IMR-90 (cell line): ENCODE results near the gene PDCD1. TPM values are rescaled to one million over a fixed set of nuclear protein-coding genes. Genes with fewer than 3 reads are reported as not detected.

ENCODE experiments used
- ATAC-seq: fragments of 200-7000 bp; cut with Tn5 transposase; 2 replicates; pipeline ENCODE4 v1.9.1; 2020; ENCODE audit warnings: low read depth, mild to moderate bottlenecking, moderate library complexity
- BruUV-seq: library from RNA; stranded (reverse); fragments of 400-500 nt; replicated peaks from 2 replicates; lab custom pipeline; 2021; lab: Mats Ljungman, UMichigan
- CTCF ChIA-PET: fragments of 300-600 bp; formaldehyde crosslinking; extraction: SDS; loops from one replicate; lab custom pipeline; 2021; ENCODE audit warnings: antibody characterized with exemption; lab: Yijun Ruan, JAX
- POLR2A ChIA-PET: fragments of 300-600 bp; sonication (Branson Sonifier 250); formaldehyde crosslinking; loops from one replicate; lab custom pipeline; 2022; ENCODE audit warnings: antibody characterized with exemption; ENCODE audit not compliant: unreplicated experiment; lab: Charles Lee
- DNase-seq: peaks from one replicate; pipeline ENCODE4 v3.0.0; 2013
- H2AFZ ChIP-seq: replicated peaks from 2 replicates; pipeline ENCODE3; 2013; ENCODE audit warnings: low read length, mild to moderate bottlenecking; ENCODE audit not compliant: poor library complexity
- H2AK5ac ChIP-seq: 2 replicates; pipeline ENCODE4 v1.6.1; 2013; ENCODE audit warnings: low read depth, low read length, inconsistent platforms
- H2AK9ac ChIP-seq: replicated peaks from 2 replicates; pipeline ENCODE3; 2013; ENCODE audit warnings: mild to moderate bottlenecking, low read depth, low read length, moderate library complexity; ENCODE audit not compliant: poor library complexity
- H2BK120ac ChIP-seq: 2 replicates; pipeline ENCODE4 v1.6.1; 2013; ENCODE audit warnings: low read depth, low read length, inconsistent platforms
- H2BK15ac ChIP-seq: 3 replicates; pipeline ENCODE4 v1.6.1; 2013; ENCODE audit warnings: low read depth, low read length, inconsistent platforms
- H2BK20ac ChIP-seq: 2 replicates; pipeline ENCODE4 v1.6.1; 2013; ENCODE audit warnings: low read depth, mild to moderate bottlenecking, inconsistent platforms, low read length, moderate library complexity
- H2BK5ac ChIP-seq: 2 replicates; pipeline ENCODE4 v1.6.1; 2013; ENCODE audit warnings: mild to moderate bottlenecking, low read depth, low read length, inconsistent platforms; ENCODE audit not compliant: poor library complexity, severe bottlenecking
- H3K14ac ChIP-seq: replicated peaks from 2 replicates; pipeline ENCODE4 v1.6.1; 2013; ENCODE audit warnings: low read depth, low read length, inconsistent platforms
- H3K18ac ChIP-seq: 2 replicates; pipeline ENCODE4 v1.6.1; 2013; ENCODE audit warnings: low read depth, low read length, control low read depth
- H3K23ac ChIP-seq: 2 replicates; pipeline ENCODE4 v1.6.1; 2013; ENCODE audit warnings: low read depth, low read length, inconsistent platforms
- H3K27ac ChIP-seq: 2 replicates; pipeline ENCODE4 v1.5.1; 2013; ENCODE audit warnings: mild to moderate bottlenecking, control low read depth, low read length; ENCODE audit not compliant: insufficient read depth
- H3K27me3 ChIP-seq: 2 replicates; pipeline ENCODE4 v1.6.1; 2013; ENCODE audit warnings: low read length; ENCODE audit not compliant: control insufficient read depth, insufficient read depth
- H3K36me3 ChIP-seq: 2 replicates; pipeline ENCODE4 v1.6.1; 2013; ENCODE audit warnings: low read length, mixed read lengths; ENCODE audit not compliant: control insufficient read depth, insufficient read depth
- H3K4ac ChIP-seq: 2 replicates; pipeline ENCODE4 v1.6.1; 2013; ENCODE audit warnings: low read depth, low read length, inconsistent platforms
- H3K4me1 ChIP-seq: 2 replicates; pipeline ENCODE4 v1.6.1; 2013; ENCODE audit warnings: low read length, mixed read lengths; ENCODE audit not compliant: control insufficient read depth, insufficient read depth
- H3K4me2 ChIP-seq: 2 replicates; pipeline ENCODE4 v1.6.1; 2013; ENCODE audit warnings: low read depth, mild to moderate bottlenecking, control low read depth, low read length, moderate library complexity
- H3K4me3 ChIP-seq: 2 replicates; pipeline ENCODE4 v1.5.1; 2013; ENCODE audit warnings: low read depth, mild to moderate bottlenecking, control low read depth, low read length, moderate library complexity; ENCODE audit not compliant: insufficient read depth
- H3K56ac ChIP-seq: 2 replicates; pipeline ENCODE4 v1.6.1; 2013; ENCODE audit warnings: low read length, inconsistent platforms; ENCODE audit not compliant: insufficient read depth; ENCODE audit errors: extremely low read depth
- H3K79me1 ChIP-seq, 2 experiments: 2 replicates each; pipeline ENCODE4 v1.6.1; 2013; ENCODE audit warnings: low read length in 2 of 2, inconsistent platforms in 1 of 2, low read depth in 1 of 2
- H3K9ac ChIP-seq: 2 replicates; pipeline ENCODE4 v1.6.1; 2013; ENCODE audit warnings: low read depth, low read length, control low read depth
- H3K9me1 ChIP-seq: 2 replicates; pipeline ENCODE4 v1.6.1; 2013; ENCODE audit warnings: low read length, inconsistent platforms; ENCODE audit not compliant: insufficient read depth
- H3K9me3 ChIP-seq: 2 replicates; pipeline ENCODE4 v1.6.1; 2013; ENCODE audit warnings: low read length; ENCODE audit not compliant: control insufficient read depth, insufficient read depth
- H4K20me1 ChIP-seq: 2 replicates; pipeline ENCODE4 v1.6.1; 2013; ENCODE audit warnings: low read length, inconsistent platforms; ENCODE audit not compliant: insufficient read depth
- H4K5ac ChIP-seq: 2 replicates; pipeline ENCODE4 v1.6.1; 2013; ENCODE audit warnings: mild to moderate bottlenecking, low read depth, low read length, control low read depth
- H4K8ac ChIP-seq, 2 experiments: 2 replicates each; pipeline ENCODE4 v1.6.1; 2013; ENCODE audit warnings: low read depth in 2 of 2, low read length in 2 of 2, control low read depth in 1 of 2, inconsistent platforms in 1 of 2
- H4K91ac ChIP-seq: 2 replicates; pipeline ENCODE4 v1.6.1; 2013; ENCODE audit warnings: low read depth, low read length, inconsistent platforms; ENCODE audit not compliant: insufficient read depth
- BHLHE40 ChIP-seq: fragments of 150-350 bp; IDR thresholded peaks from 2 replicates; pipeline ENCODE4 v1.6.1; 2016; ENCODE audit warnings: mild to moderate bottlenecking, low read depth, low read length
- CEBPB ChIP-seq: IDR thresholded peaks from 2 replicates; pipeline ENCODE4 v1.6.1; 2012; ENCODE audit warnings: low read depth, low read length, improper control_type of control experiment
- CHD1 ChIP-seq: IDR thresholded peaks from 2 replicates; pipeline ENCODE4 v1.6.1; 2012; ENCODE audit warnings: low read depth, low read length, improper control_type of control experiment
- FOS ChIP-seq: fragments of 150-350 bp; IDR thresholded peaks from 2 replicates; pipeline ENCODE4 v1.6.1; 2016; ENCODE audit warnings: low read depth, low read length
- MAFK ChIP-seq: IDR thresholded peaks from 2 replicates; pipeline ENCODE4 v1.6.1; 2012; ENCODE audit warnings: low read depth, low read length, improper control_type of control experiment
- MAZ ChIP-seq: IDR thresholded peaks from 2 replicates; pipeline ENCODE4 v1.6.1; 2012; ENCODE audit warnings: low read depth, mild to moderate bottlenecking, low read length, improper control_type of control experiment, moderate library complexity, borderline replicate concordance
- MXI1 ChIP-seq: IDR thresholded peaks from 2 replicates; pipeline ENCODE4 v1.6.1; 2012; ENCODE audit warnings: low read depth, mild to moderate bottlenecking, low read length, moderate library complexity, borderline replicate concordance
- NFE2L2 ChIP-seq: fragments of 150-350 bp; IDR thresholded peaks from 2 replicates; pipeline ENCODE4 v1.6.1; 2016; ENCODE audit warnings: low read depth, mild to moderate bottlenecking, low read length
- POLR2A ChIP-seq: IDR thresholded peaks from 2 replicates; pipeline ENCODE4 v1.6.1; 2012; ENCODE audit warnings: mild to moderate bottlenecking, low read depth, low read length
- RAD21 ChIP-seq: IDR thresholded peaks from 2 replicates; pipeline ENCODE4 v1.6.1; 2012; ENCODE audit warnings: low read length, improper control_type of control experiment
- RCOR1 ChIP-seq: IDR thresholded peaks from 2 replicates; pipeline ENCODE4 v1.6.1; 2012; ENCODE audit warnings: mild to moderate bottlenecking, low read length, improper control_type of control experiment; ENCODE audit not compliant: insufficient replicate concordance
- RFX5 ChIP-seq: IDR thresholded peaks from 2 replicates; pipeline ENCODE4 v1.8.0; 2012; ENCODE audit warnings: low read depth, mild to moderate bottlenecking, low read length, moderate library complexity
- SMC3 ChIP-seq: fragments of 150-350 bp; IDR thresholded peaks from 2 replicates; pipeline ENCODE4 v1.6.1; 2016; ENCODE audit warnings: low read depth, mild to moderate bottlenecking, antibody characterized with exemption, low read length, moderate library complexity
- USF2 ChIP-seq: fragments of 150-350 bp; IDR thresholded peaks from 2 replicates; pipeline ENCODE4 v1.6.1; 2017; ENCODE audit warnings: mild to moderate bottlenecking, antibody characterized with exemption, low read length, low read depth
- WGBS, 2 experiments: methylation state at CpG; one replicate each; pipeline versions ENCODE4 v1.1.5 to v1.1.7; 2013; ENCODE audit warnings: missing lambda C conversion rate in 2 of 2; ENCODE audit not compliant: insufficient read length in 1 of 2; ENCODE audit errors: extremely low coverage in 2 of 2; 5-methylcytosine and 5-hydroxymethylcytosine counted together
- dilution Hi-C: fragments of 300-500 bp; cut with HindIII; formaldehyde crosslinking; loops from one replicate; pipeline ENCODE4 v1.14.3; 2018; ENCODE audit warnings: low sequenced_read_pairs; ENCODE audit not compliant: unreplicated experiment
- in situ Hi-C: fragments of 300-500 bp; cut with MboI; formaldehyde crosslinking; loops from 3 replicates; pipeline ENCODE4 v1.14.3; 2019; ENCODE audit warnings: low sequenced_read_pairs, inconsistent platforms, mixed read lengths
- intact Hi-C: fragments of 100-400 bp; cut with micrococcal nuclease; formaldehyde crosslinking; loops from 2 replicates; pipeline ENCODE4 v1.10.0; 2022
- polyA plus RNA-seq, 3 experiments: library from polyadenylated mRNA; depleted of rRNA; stranded (reverse); fragments of >200 nt; gene quantifications; 2 replicates each; pipeline ENCODE4 v1.2.3, GENCODE V29; 2012; ENCODE audit warnings: low replicate concordance in 1 of 3
- total RNA-seq: library from RNA; depleted of rRNA; stranded (reverse); fragments of >200 nt; gene quantifications from 2 replicates; pipeline ENCODE4 v1.2.3, GENCODE V29; 2012
- TF ChIP-seq, protein P1 (sequence below): fragments of 150-350 bp; IDR thresholded peaks from 2 replicates; pipeline ENCODE4 v1.6.1; 2016; ENCODE audit warnings: low read depth, mild to moderate bottlenecking, low read length, moderate library complexity, borderline replicate concordance
- TF ChIP-seq, protein P2 (sequence below): conservative IDR thresholded peaks from 2 replicates; pipeline ENCODE4 v1.5.1; 2012; ENCODE audit warnings: mild to moderate bottlenecking, low read depth, low read length, improper control_type of control experiment

Gene PDCD1
- total and polyA plus RNA-seq, 2 of the 4 experiments (the other 2 are of a cell fraction), result not detected

DNA sequence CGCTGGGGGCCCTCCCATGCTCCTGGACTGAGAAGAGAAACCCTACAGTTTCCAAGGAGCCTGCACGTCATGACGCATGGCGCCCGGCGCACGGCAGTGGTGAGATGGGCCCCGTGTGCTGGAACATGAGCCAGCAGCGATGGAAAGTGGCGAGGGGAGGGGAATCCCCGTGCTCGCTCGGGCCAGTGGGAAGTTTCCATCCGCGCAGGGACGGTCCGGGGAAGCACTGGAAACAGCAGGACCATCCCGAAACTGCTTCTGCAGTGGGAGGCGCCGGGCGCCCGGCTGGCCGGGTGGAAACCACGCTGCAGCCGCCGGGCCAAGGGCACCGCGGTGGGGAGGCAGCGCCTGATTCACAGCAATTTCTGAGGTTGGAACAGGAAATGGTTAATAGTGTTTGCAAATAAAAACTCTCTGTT, 4.9 kb upstream of the PDCD1 start:
- ChIA-PET POLR2A (no interaction called here), CTCF (no interaction called here)
- peaks cover 32% of the 10 kb centered on the region for H3K27me3 ChIP-seq
- peaks cover 19% of the 10 kb centered on the region for H3K9me1 ChIP-seq
- no peak overlapping the region for H2BK20ac ChIP-seq
- 36% methylated on average over 13 of the region's 29 CpGs; no CpG with 5 or more reads in 1 of the 2 experiments for WGBS, 2 experiments
- H3K4me3 ChIP-seq, result no peak overlapping the region
- H3K18ac ChIP-seq, result no peak overlapping the region
- H3K9me3 ChIP-seq, result no peaks in the 10 kb centered on the region
- peak overlapping the region; percentile 81 for H2AFZ ChIP-seq
- H4K20me1 ChIP-seq, result peaks cover 5% of the 10 kb centered on the region
- no peaks in the 10 kb centered on the region for H3K36me3 ChIP-seq
- ATAC-seq (peak; percentile 28), DNase-seq (peak; percentile 55)
- H2AK9ac ChIP-seq, result no peak overlapping the region
- H4K5ac ChIP-seq, result no peak overlapping the region
- no TSS peak for BruUV-seq
- H3K23ac ChIP-seq, result no peak overlapping the region
- no peaks in the 10 kb centered on the region for H3K79me1 ChIP-seq
- no peak overlapping the region for H3K9ac ChIP-seq
- no peaks in the 10 kb centered on the region; the same call in 1 of the 2 replicates for H3K4me1 ChIP-seq
- H3K14ac ChIP-seq, result no peak overlapping the region
- H2BK15ac ChIP-seq, result no peak overlapping the region
- intact Hi-C loops, result no loop called here
- no peak overlapping the region for H4K8ac ChIP-seq
- dilution Hi-C loops, result no loop called here
- TF ChIP-seq SMC3, result no peak
- TF ChIP-seq CHD1, result no peak
- TF ChIP-seq, protein P1, sequence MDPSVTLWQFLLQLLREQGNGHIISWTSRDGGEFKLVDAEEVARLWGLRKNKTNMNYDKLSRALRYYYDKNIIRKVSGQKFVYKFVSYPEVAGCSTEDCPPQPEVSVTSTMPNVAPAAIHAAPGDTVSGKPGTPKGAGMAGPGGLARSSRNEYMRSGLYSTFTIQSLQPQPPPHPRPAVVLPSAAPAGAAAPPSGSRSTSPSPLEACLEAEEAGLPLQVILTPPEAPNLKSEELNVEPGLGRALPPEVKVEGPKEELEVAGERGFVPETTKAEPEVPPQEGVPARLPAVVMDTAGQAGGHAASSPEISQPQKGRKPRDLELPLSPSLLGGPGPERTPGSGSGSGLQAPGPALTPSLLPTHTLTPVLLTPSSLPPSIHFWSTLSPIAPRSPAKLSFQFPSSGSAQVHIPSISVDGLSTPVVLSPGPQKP, result no peak
- TF ChIP-seq RCOR1, result no peak
- no peak for TF ChIP-seq CEBPB
- no peak for TF ChIP-seq RFX5
- TF ChIP-seq POLR2A, result no peak
- no peak for TF ChIP-seq FOS
- no peak for TF ChIP-seq USF2
- no peak for TF ChIP-seq RAD21
- no peak for TF ChIP-seq MAZ
- no peak for TF ChIP-seq MXI1
- no peak for TF ChIP-seq MAFK
- TF ChIP-seq, protein P2, sequence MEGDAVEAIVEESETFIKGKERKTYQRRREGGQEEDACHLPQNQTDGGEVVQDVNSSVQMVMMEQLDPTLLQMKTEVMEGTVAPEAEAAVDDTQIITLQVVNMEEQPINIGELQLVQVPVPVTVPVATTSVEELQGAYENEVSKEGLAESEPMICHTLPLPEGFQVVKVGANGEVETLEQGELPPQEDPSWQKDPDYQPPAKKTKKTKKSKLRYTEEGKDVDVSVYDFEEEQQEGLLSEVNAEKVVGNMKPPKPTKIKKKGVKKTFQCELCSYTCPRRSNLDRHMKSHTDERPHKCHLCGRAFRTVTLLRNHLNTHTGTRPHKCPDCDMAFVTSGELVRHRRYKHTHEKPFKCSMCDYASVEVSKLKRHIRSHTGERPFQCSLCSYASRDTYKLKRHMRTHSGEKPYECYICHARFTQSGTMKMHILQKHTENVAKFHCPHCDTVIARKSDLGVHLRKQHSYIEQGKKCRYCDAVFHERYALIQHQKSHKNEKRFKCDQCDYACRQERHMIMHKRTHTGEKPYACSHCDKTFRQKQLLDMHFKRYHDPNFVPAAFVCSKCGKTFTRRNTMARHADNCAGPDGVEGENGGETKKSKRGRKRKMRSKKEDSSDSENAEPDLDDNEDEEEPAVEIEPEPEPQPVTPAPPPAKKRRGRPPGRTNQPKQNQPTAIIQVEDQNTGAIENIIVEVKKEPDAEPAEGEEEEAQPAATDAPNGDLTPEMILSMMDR, result no peak
- TF ChIP-seq BHLHE40, result no peak
- TF ChIP-seq NFE2L2, result no peak
- no peak overlapping the region for H3K27ac ChIP-seq
- peak overlapping the region; percentile 22; the same call in 1 of the 2 replicates for H3K4me2 ChIP-seq
- no peak overlapping the region for H3K56ac ChIP-seq
- H4K91ac ChIP-seq, result no peak overlapping the region
- no peak overlapping the region for H2BK5ac ChIP-seq
- H2BK120ac ChIP-seq, result no peak overlapping the region
- H3K4ac ChIP-seq, result no peak overlapping the region
- in situ Hi-C loops, result no loop called here
- H2AK5ac ChIP-seq, result no peak overlapping the region
